ENCODE data around the gene SELENOO.

DNA sequence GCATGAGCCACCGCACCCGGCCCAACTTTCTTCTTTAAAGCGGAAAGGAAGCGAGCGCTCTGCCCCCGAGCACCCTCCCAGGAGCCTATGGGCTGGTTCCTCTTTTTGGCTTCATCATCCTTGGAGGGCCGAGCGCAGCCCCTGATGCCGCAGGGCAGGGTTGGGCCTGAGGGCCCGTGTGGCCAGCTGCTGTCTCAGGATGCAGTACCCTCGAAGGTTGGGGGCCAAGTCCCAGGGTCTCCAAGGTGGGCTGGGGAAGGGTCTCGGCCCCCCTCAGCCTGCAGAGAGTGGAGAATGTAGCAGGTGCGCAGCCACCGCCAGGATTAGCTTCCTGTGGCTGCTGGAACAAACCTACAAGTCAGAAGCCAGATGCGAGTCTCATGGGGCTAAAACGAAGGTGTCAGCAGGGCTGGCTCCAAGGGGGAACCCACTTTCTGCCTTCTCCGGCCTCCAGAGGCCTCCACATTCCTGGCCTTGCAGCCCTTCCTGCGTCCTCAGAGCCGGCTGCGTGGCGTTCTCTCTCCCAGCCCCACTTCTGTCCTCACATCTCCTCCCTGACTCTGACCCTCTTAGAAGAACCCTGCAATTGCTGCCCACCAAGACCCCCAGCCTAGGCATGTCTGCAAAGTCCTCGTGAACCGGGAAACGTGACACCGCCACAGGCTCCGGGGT lies 27.4 kb upstream of the SELENOO start:
- no peak for TF ChIP-seq CTCF (IDR thresholded peaks at IDR 0.05)
- no peak for TF ChIP-seq POLR2A (IDR thresholded peaks at IDR 0.05)

All from breast epithelium (tissue), 3 donors.